GM23248 (cell line): ENCODE data around the gene HDAC7. TPM values are rescaled to one million over a fixed set of nuclear protein-coding genes. Genes with fewer than 3 reads are reported as not detected.

ENCODE experiments used
- DNase-seq: peaks from one replicate; pipeline ENCODE4 v3.0.0-alpha.2; 2015
- H2AFZ ChIP-seq: fragments of 200-600 bp; sonication (generic); 2 replicates; pipeline ENCODE4 v1.6.1; 2016; ENCODE audit warnings: antibody characterized with exemption
- H3F3A ChIP-seq: fragments of 200-600 bp; sonication (generic); 2 replicates; pipeline ENCODE4 v1.6.1; 2016; ENCODE audit warnings: mild to moderate bottlenecking, antibody characterized with exemption, mixed run types; ENCODE audit not compliant: insufficient read depth
- H3K27ac ChIP-seq: fragments of 200-600 bp; sonication (generic); 2 replicates; pipeline ENCODE4 v1.5.1; 2016; ENCODE audit warnings: mild to moderate bottlenecking
- H3K27me3 ChIP-seq: fragments of 200-600 bp; sonication (generic); replicated peaks from 2 replicates; pipeline ENCODE4 v1.6.1; 2016; ENCODE audit warnings: mild to moderate bottlenecking; ENCODE audit not compliant: insufficient read depth
- H3K36me3 ChIP-seq: fragments of 200-600 bp; sonication (generic); 2 replicates; pipeline ENCODE4 v1.6.1; 2016; ENCODE audit warnings: low read depth, mild to moderate bottlenecking
- H3K4me1 ChIP-seq: fragments of 200-600 bp; sonication (generic); 2 replicates; pipeline ENCODE4 v1.6.1; 2016; ENCODE audit warnings: mild to moderate bottlenecking; ENCODE audit not compliant: insufficient read depth
- H3K4me2 ChIP-seq: fragments of 200-600 bp; sonication (generic); one replicate; pipeline ENCODE4 v1.6.1; 2016; ENCODE audit warnings: mild to moderate bottlenecking; ENCODE audit not compliant: unreplicated experiment
- H3K4me3 ChIP-seq: fragments of 200-600 bp; sonication (generic); 2 replicates; pipeline ENCODE4 v1.5.1; 2016; ENCODE audit warnings: mild to moderate bottlenecking
- H3K79me2 ChIP-seq: fragments of 200-600 bp; sonication (generic); 2 replicates; pipeline ENCODE4 v1.6.1; 2016; ENCODE audit warnings: mild to moderate bottlenecking; ENCODE audit not compliant: insufficient read depth
- H3K9ac ChIP-seq: fragments of 200-600 bp; sonication (generic); 2 replicates; pipeline ENCODE4 v1.6.1; 2016; ENCODE audit warnings: mild to moderate bottlenecking
- H3K9me2 ChIP-seq: fragments of 200-600 bp; sonication (generic); 2 replicates; pipeline ENCODE4 v1.6.1; 2016; ENCODE audit warnings: mixed run types, mild to moderate bottlenecking, moderate library complexity; ENCODE audit not compliant: insufficient read depth
- H3K9me3 ChIP-seq: fragments of 200-600 bp; sonication (generic); one replicate; pipeline ENCODE4 v1.6.1; 2017; ENCODE audit warnings: low read depth
- H4K20me1 ChIP-seq: fragments of 200-600 bp; sonication (generic); 2 replicates; pipeline ENCODE4 v1.6.0; 2016; ENCODE audit not compliant: insufficient read depth
- EZH2 ChIP-seq: fragments of 200-600 bp; sonication (generic); IDR thresholded peaks from 2 replicates; pipeline ENCODE4 v1.6.1; 2018; ENCODE audit warnings: antibody characterized with exemption, mild to moderate bottlenecking; ENCODE audit not compliant: insufficient read depth, poor library complexity, severe bottlenecking
- EZH2phosphoT487 ChIP-seq: fragments of 200-600 bp; sonication (generic); IDR thresholded peaks from 2 replicates; pipeline ENCODE4 v1.6.1; 2018; ENCODE audit warnings: antibody characterized with exemption, moderate library complexity, mild to moderate bottlenecking, low read depth; ENCODE audit not compliant: insufficient read depth
- WGBS, 2 experiments: methylation state at CpG; one replicate each; pipeline ENCODE4 v1.1.6; 2015 to 2017; ENCODE audit warnings: low lambda C conversion rate in 2 of 2, low coverage in 1 of 2; ENCODE audit errors: missing lambda C conversion rate in 2 of 2; 5-methylcytosine and 5-hydroxymethylcytosine counted together
- in situ Hi-C: fragments of 300-500 bp; cut with MboI; formaldehyde crosslinking; loops from 2 replicates; pipeline ENCODE4 v1.15.0; 2020
- polyA plus RNA-seq: library from polyadenylated mRNA; unstranded; fragments of >200 nt; fragmentation: Nextera tagmentation; extraction: Ambion mirVana; gene quantifications from 2 replicates; pipeline ENCODE4 v1.2.1, GENCODE V29; 2016
- total RNA-seq: library from RNA; depleted of rRNA; stranded (reverse); fragments of >200 nt; shearing (Covaris generic); gene quantifications from 2 replicates; pipeline ENCODE4 v1.2.3, GENCODE V29; 2014

HDAC7 gene
- total and polyA plus RNA-seq, 2 experiments from 2014 or later: 46.2 to 62.9 TPM

GRCh38 chr12:47750229-47750798 lies 69.4 kb downstream of the HDAC7 start:
- DNase-seq: no peak
- H3K79me2 ChIP-seq: no peaks in the 10 kb centered on the region
- WGBS, 2 experiments: 97% methylated on average over 10 of the region's 10 CpGs
- no peak overlapping the region for H3K4me2 ChIP-seq
- in situ Hi-C loops: no loop called here
- no peak overlapping the region for H3K27ac ChIP-seq
- H3K9me3 ChIP-seq: no peaks in the 10 kb centered on the region
- H3K36me3 ChIP-seq: no peaks in the 10 kb centered on the region
- H3K9me2 ChIP-seq: no peaks in the 10 kb centered on the region
- no peaks in the 10 kb centered on the region for H4K20me1 ChIP-seq
- H3K27me3 ChIP-seq: no peaks in the 10 kb centered on the region
- TF ChIP-seq EZH2phosphoT487 (no peak), EZH2 (no peak)
- H3K9ac ChIP-seq: no peak overlapping the region
- H3F3A ChIP-seq: peaks cover 23% of the 10 kb centered on the region
- peaks cover 27% of the 10 kb centered on the region for H3K4me1 ChIP-seq
- H2AFZ ChIP-seq: no peak overlapping the region
- no peak overlapping the region for H3K4me3 ChIP-seq

GRCh38 chr12:47748899-47749298 lies 70.8 kb downstream of the HDAC7 start:
- TF ChIP-seq EZH2phosphoT487 (no peak), EZH2 (no peak)
- no peak overlapping the region for H3K9ac ChIP-seq
- WGBS, 2 experiments: 99 to 100% methylated on average over 2 to 3 of the region's 3 CpGs
- in situ Hi-C loops: no loop called here
- no peak overlapping the region for H3K4me2 ChIP-seq
- H4K20me1 ChIP-seq: no peaks in the 10 kb centered on the region
- H3K79me2 ChIP-seq: no peaks in the 10 kb centered on the region
- no peak overlapping the region for H3K27ac ChIP-seq
- H3K9me2 ChIP-seq: no peaks in the 10 kb centered on the region
- H3K27me3 ChIP-seq: no peaks in the 10 kb centered on the region
- peaks cover 21% of the 10 kb centered on the region for H3F3A ChIP-seq
- H3K4me3 ChIP-seq: no peak overlapping the region
- no peak overlapping the region for H2AFZ ChIP-seq
- H3K36me3 ChIP-seq: no peaks in the 10 kb centered on the region
- no peaks in the 10 kb centered on the region for H3K9me3 ChIP-seq
- no peak for DNase-seq
- H3K4me1 ChIP-seq: peaks cover 22% of the 10 kb centered on the region

GRCh38 chr12:47748507-47748828 lies 71.2 kb downstream of the HDAC7 start:
- peaks cover 18% of the 10 kb centered on the region for H3K4me1 ChIP-seq
- no peak overlapping the region for H2AFZ ChIP-seq
- no peaks in the 10 kb centered on the region for H3K9me2 ChIP-seq
- no peaks in the 10 kb centered on the region for H3K36me3 ChIP-seq
- H3K79me2 ChIP-seq: no peaks in the 10 kb centered on the region
- H4K20me1 ChIP-seq: no peaks in the 10 kb centered on the region
- no peak overlapping the region for H3K27ac ChIP-seq
- no peak for DNase-seq
- H3K27me3 ChIP-seq: no peaks in the 10 kb centered on the region
- peaks cover 17% of the 10 kb centered on the region for H3F3A ChIP-seq
- H3K4me3 ChIP-seq: no peak overlapping the region
- in situ Hi-C loops: no loop called here
- H3K4me2 ChIP-seq: no peak overlapping the region
- H3K9me3 ChIP-seq: no peaks in the 10 kb centered on the region
- TF ChIP-seq EZH2: no peak
- TF ChIP-seq EZH2phosphoT487: no peak
- 92 to 100% methylated on average over 1 of the region's 1 CpG for WGBS, 2 experiments
- H3K9ac ChIP-seq: no peak overlapping the region

GRCh38 chr12:47747596-47748506 lies 71.9 kb downstream of the HDAC7 start:
- peaks cover 11% of the 10 kb centered on the region for H3F3A ChIP-seq
- no peak overlapping the region for H3K27ac ChIP-seq
- H3K4me1 ChIP-seq: peaks cover 12% of the 10 kb centered on the region
- in situ Hi-C loops: no loop called here
- TF ChIP-seq EZH2phosphoT487 (no peak), EZH2 (no peak)
- H3K4me2 ChIP-seq: no peak overlapping the region
- no peak for DNase-seq
- H3K79me2 ChIP-seq: no peaks in the 10 kb centered on the region
- H2AFZ ChIP-seq: no peak overlapping the region
- no peak overlapping the region for H3K4me3 ChIP-seq
- no peak overlapping the region for H3K9ac ChIP-seq
- no peaks in the 10 kb centered on the region for H4K20me1 ChIP-seq
- no peaks in the 10 kb centered on the region for H3K36me3 ChIP-seq
- 83 to 86% methylated on average over 14 of the region's 14 CpGs for WGBS, 2 experiments
- no peaks in the 10 kb centered on the region for H3K9me3 ChIP-seq
- no peaks in the 10 kb centered on the region for H3K27me3 ChIP-seq
- no peaks in the 10 kb centered on the region for H3K9me2 ChIP-seq
